C1 segment of cervical spinal cord (tissue), 14 donors: Measurements from ENCODE around the gene HORMAD2.

Experiments
- DNase-seq, 14 donors: peaks; one replicate each; lab custom pipeline; 2025; lab: John Stamatoyannopoulos, UW

Gene HORMAD2

GRCh38 chr22:30079952-30080533 lies at the start of gene HORMAD2:
HORMAD2 (plus strand) TSS chr22:30080464; CDS start chr22:30093953, 13,489 bp downstream.
- peak in 8 of 14 donors; percentile 2 to 38 (median 14) for DNase-seq

- DNase-seq, result no peak
Observed at GRCh38 chr22:30031328-30031727, 48.9 kb upstream of the HORMAD2 start.

- DNase-seq, result no peak
Observed at GRCh38 chr22:30031764-30032455, 48.4 kb upstream of the HORMAD2 start.

GRCh38 chr22:30033137-30033536 lies 47.1 kb upstream of the HORMAD2 start:
- DNase-seq, result no peak

- DNase-seq, result no peak
Observed at GRCh38 chr22:30033901-30034300, 46.4 kb upstream of the HORMAD2 start.

GRCh38 chr22:30036656-30037055 lies 43.6 kb upstream of the HORMAD2 start:
- DNase-seq, result no peak

- no peak for DNase-seq
Observed at GRCh38 chr22:30038219-30038618, 42.0 kb upstream of the HORMAD2 start.

- DNase-seq, result no peak
Observed at GRCh38 chr22:30040499-30041260, 39.6 kb upstream of the HORMAD2 start.

GRCh38 chr22:30041475-30041874 lies 38.8 kb upstream of the HORMAD2 start:
- DNase-seq, result no peak

GRCh38 chr22:30041881-30042280 lies 38.4 kb upstream of the HORMAD2 start:
- DNase-seq, result no peak

- no peak for DNase-seq
Observed at GRCh38 chr22:30043161-30043560, 37.1 kb upstream of the HORMAD2 start.

- DNase-seq, result peak in 1 of 14 donors; percentile 14
Observed at GRCh38 chr22:30044369-30044768, 35.9 kb upstream of the HORMAD2 start.

GRCh38 chr22:30044881-30045493 lies 35.3 kb upstream of the HORMAD2 start:
- no peak for DNase-seq

- DNase-seq, result no peak
Observed at GRCh38 chr22:30045494-30045887, 34.8 kb upstream of the HORMAD2 start.

- no peak for DNase-seq
Observed at GRCh38 chr22:30045901-30046715, 34.2 kb upstream of the HORMAD2 start.

- DNase-seq, result no peak
Observed at GRCh38 chr22:30046716-30047363, 33.4 kb upstream of the HORMAD2 start.

- DNase-seq, result no peak
Observed at GRCh38 chr22:30047364-30047738, 32.9 kb upstream of the HORMAD2 start.

GRCh38 chr22:30048681-30049080 lies 31.6 kb upstream of the HORMAD2 start:
- no peak for DNase-seq

- no peak for DNase-seq
Observed at GRCh38 chr22:30054067-30054763, 26.0 kb upstream of the HORMAD2 start.

GRCh38 chr22:30054764-30055069 lies 25.5 kb upstream of the HORMAD2 start:
- no peak for DNase-seq
